ENCODE measurements around the gene RAB1B. TPM values are rescaled to one million over a fixed set of nuclear protein-coding genes. Genes with fewer than 3 reads are reported as not detected.

The RAB1B gene
- total RNA-seq, 1 donor from 2014 or later, result 120 TPM

DNA sequence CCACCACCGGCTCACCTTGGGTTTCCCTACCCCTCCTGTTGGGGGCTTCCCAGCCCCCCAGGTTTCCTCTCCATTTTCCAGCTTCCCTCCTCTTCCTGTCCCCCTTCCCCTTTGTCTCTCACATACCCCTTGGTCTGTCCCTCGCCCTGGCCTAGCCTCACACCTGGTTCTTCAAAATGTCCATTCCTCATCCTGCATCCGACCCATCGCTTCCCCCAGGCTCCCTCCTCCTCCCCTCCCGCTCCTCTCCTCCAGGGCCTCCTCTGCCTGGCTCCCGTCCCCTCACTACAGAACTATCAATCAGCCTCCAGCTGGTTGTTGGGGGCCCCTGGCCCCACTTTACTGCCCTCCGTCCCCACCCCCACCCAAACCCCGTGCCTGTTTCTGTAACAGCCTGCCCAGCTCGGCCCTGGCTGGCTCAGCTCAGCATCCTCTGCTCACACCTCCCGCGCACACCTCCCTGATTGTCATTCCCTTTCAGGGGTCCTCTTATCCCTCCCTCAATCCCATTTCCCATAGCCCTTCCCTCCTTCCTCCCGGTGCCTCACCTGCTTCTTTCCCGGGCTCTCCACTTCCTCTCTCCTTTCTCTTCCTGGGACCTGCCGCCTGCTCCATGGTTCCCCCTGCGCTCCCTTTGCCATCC lies 10.8 kb downstream of the RAB1B start:
- Mint-ChIP-seq H3K4me1 (ENCODE audit: low read depth, unreplicated experiment) (peaks cover 4% of the 10 kb centered on the region), H3K36me3 (ENCODE audit: low read depth, unreplicated experiment) (peaks cover 5% of the 10 kb centered on the region), H3K27ac (ENCODE audit: unreplicated experiment) (peak overlapping the region; percentile 81), H3K27me3 (ENCODE audit: low read depth, unreplicated experiment) (no peaks in the 10 kb centered on the region), H3K9me3 (ENCODE audit: unreplicated experiment) (no peaks in the 10 kb centered on the region), H3K4me3 (ENCODE audit: unreplicated experiment) (peak overlapping the region; percentile 67)
- Histone ChIP-seq H3K79me2 (ENCODE audit: insufficient read depth, low read length) (no peaks in the 10 kb centered on the region), H3K36me3 (ENCODE audit: insufficient read depth, low read length) (peaks cover 9% of the 10 kb centered on the region), H3K27ac (ENCODE audit: low read depth, low read length) (no peak overlapping the region), H2AFZ (ENCODE audit: low read depth, low read length) (no peak overlapping the region), H3K9me3 (ENCODE audit: insufficient read depth, low read depth, low read length) (no peaks in the 10 kb centered on the region), H4K20me1 (ENCODE audit: insufficient read depth, low read length) (peaks cover 66% of the 10 kb centered on the region), H3K9ac (ENCODE audit: low read length) (peak overlapping the region; percentile 27), H3K4me3 (ENCODE audit: insufficient read depth, low read depth, low read length) (no peak overlapping the region), H3K27me3 (ENCODE audit: insufficient read depth, low read length) (no peaks in the 10 kb centered on the region), H3K4me2 (ENCODE audit: low read length) (peak overlapping the region; percentile 84), H3K4me1 (ENCODE audit: insufficient read depth, low read length) (peaks cover 18% of the 10 kb centered on the region)
- no peak for TF ChIP-seq EZH2 (IDR thresholded peaks at IDR 0.05; ENCODE audit: insufficient read depth, low read length)
- TF ChIP-seq, protein P1, sequence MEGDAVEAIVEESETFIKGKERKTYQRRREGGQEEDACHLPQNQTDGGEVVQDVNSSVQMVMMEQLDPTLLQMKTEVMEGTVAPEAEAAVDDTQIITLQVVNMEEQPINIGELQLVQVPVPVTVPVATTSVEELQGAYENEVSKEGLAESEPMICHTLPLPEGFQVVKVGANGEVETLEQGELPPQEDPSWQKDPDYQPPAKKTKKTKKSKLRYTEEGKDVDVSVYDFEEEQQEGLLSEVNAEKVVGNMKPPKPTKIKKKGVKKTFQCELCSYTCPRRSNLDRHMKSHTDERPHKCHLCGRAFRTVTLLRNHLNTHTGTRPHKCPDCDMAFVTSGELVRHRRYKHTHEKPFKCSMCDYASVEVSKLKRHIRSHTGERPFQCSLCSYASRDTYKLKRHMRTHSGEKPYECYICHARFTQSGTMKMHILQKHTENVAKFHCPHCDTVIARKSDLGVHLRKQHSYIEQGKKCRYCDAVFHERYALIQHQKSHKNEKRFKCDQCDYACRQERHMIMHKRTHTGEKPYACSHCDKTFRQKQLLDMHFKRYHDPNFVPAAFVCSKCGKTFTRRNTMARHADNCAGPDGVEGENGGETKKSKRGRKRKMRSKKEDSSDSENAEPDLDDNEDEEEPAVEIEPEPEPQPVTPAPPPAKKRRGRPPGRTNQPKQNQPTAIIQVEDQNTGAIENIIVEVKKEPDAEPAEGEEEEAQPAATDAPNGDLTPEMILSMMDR (IDR thresholded peaks at IDR 0.05; ENCODE audit: insufficient read depth, low read depth, low read length), result no peak
- FAIRE-seq, result no peak
- DNase-seq (ENCODE audit: low read depth), result no peak

DNA sequence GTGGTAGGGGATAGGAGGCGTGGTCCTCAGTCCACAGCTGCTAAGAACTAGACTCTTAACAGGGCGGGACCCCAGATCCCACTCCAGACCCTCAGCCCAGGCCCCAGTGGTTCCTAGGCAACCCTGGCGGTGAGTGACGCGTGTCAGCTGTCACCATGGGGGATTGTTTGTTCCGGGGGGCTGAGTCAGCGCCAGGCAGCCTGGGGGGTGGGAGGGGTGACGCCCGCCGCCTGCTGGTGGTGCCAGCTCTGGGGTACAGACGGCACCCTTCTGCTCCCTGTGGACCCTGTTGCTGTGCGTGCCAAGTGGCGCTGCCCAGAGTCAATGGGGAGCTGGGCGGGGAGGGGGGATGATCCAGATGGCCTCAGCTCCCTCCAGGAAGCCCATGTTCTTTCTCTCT lies 12.0 kb downstream of the RAB1B start:
- peak overlapping the region; percentile 17 for H3K4me2 ChIP-seq (ENCODE audit: low read length)
- Mint-ChIP-seq H3K4me3 (ENCODE audit: unreplicated experiment) (no peak overlapping the region), H3K4me1 (ENCODE audit: low read depth, unreplicated experiment) (peaks cover 4% of the 10 kb centered on the region), H3K27ac (ENCODE audit: unreplicated experiment) (no peak overlapping the region), H3K36me3 (ENCODE audit: low read depth, unreplicated experiment) (peaks cover 2% of the 10 kb centered on the region), H3K27me3 (ENCODE audit: low read depth, unreplicated experiment) (no peaks in the 10 kb centered on the region), H3K9me3 (ENCODE audit: unreplicated experiment) (no peaks in the 10 kb centered on the region)
- no peaks in the 10 kb centered on the region for H3K36me3 ChIP-seq (ENCODE audit: insufficient read depth, low read length)
- TF ChIP-seq, protein P1 (IDR thresholded peaks at IDR 0.05; ENCODE audit: insufficient read depth, low read depth, low read length), result no peak
- H3K4me1 ChIP-seq (ENCODE audit: insufficient read depth, low read length), result peaks cover 18% of the 10 kb centered on the region
- FAIRE-seq (no peak), DNase-seq (ENCODE audit: low read depth) (no peak)
- peaks cover 9% of the 10 kb centered on the region for H3K79me2 ChIP-seq (ENCODE audit: insufficient read depth, low read length)
- no peaks in the 10 kb centered on the region for H3K27me3 ChIP-seq (ENCODE audit: insufficient read depth, low read length)
- H4K20me1 ChIP-seq (ENCODE audit: insufficient read depth, low read length), result peaks cover 67% of the 10 kb centered on the region
- H2AFZ ChIP-seq (ENCODE audit: low read depth, low read length), result no peak overlapping the region
- no peak overlapping the region for H3K4me3 ChIP-seq (ENCODE audit: insufficient read depth, low read depth, low read length)
- H3K9me3 ChIP-seq (ENCODE audit: insufficient read depth, low read depth, low read length), result no peaks in the 10 kb centered on the region
- H3K9ac ChIP-seq (ENCODE audit: low read length), result no peak overlapping the region
- H3K27ac ChIP-seq (ENCODE audit: low read depth, low read length), result no peak overlapping the region

DNA sequence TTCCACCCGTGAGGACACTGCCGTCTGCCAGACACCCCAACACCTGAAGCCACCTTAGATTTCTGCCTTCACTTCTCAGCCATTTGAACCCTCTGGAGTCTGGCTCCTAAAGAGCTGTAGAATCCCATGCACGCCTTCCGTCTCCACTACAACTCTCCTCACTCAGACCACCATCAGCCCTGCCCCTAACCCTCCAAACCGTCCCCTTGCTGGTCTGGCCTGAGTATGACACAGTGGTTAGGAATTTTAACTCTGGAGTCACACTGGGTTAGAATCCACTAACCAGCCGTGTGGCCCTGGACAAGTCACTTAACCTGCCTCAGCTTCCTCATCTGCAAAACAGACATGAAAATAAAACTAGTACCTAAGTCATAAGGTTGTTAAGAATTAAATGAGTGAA lies 12.6 kb downstream of the RAB1B start:
- Histone ChIP-seq H3K4me2 (ENCODE audit: low read length) (no peak overlapping the region), H4K20me1 (ENCODE audit: insufficient read depth, low read length) (peaks cover 70% of the 10 kb centered on the region), H3K9me3 (ENCODE audit: insufficient read depth, low read depth, low read length) (no peaks in the 10 kb centered on the region), H3K9ac (ENCODE audit: low read length) (no peak overlapping the region), H3K4me3 (ENCODE audit: insufficient read depth, low read depth, low read length) (no peak overlapping the region), H3K36me3 (ENCODE audit: insufficient read depth, low read length) (no peaks in the 10 kb centered on the region), H3K27ac (ENCODE audit: low read depth, low read length) (no peak overlapping the region), H3K4me1 (ENCODE audit: insufficient read depth, low read length) (peaks cover 18% of the 10 kb centered on the region), H3K27me3 (ENCODE audit: insufficient read depth, low read length) (no peaks in the 10 kb centered on the region), H3K79me2 (ENCODE audit: insufficient read depth, low read length) (peaks cover 15% of the 10 kb centered on the region), H2AFZ (ENCODE audit: low read depth, low read length) (no peak overlapping the region)
- peaks cover 5% of the 10 kb centered on the region for H3K36me3 Mint-ChIP-seq (ENCODE audit: low read depth, unreplicated experiment)
- TF ChIP-seq, protein P1 (IDR thresholded peaks at IDR 0.05; ENCODE audit: insufficient read depth, low read depth, low read length), result no peak
- TF ChIP-seq EZH2 (IDR thresholded peaks at IDR 0.05; ENCODE audit: insufficient read depth, low read length), result no peak
- H3K4me3 Mint-ChIP-seq (ENCODE audit: unreplicated experiment), result no peak overlapping the region
- H3K27ac Mint-ChIP-seq (ENCODE audit: unreplicated experiment), result peak overlapping the region; percentile 54
- no peak for FAIRE-seq
- H3K4me1 Mint-ChIP-seq (ENCODE audit: low read depth, unreplicated experiment), result peaks cover 7% of the 10 kb centered on the region
- no peaks in the 10 kb centered on the region for H3K27me3 Mint-ChIP-seq (ENCODE audit: low read depth, unreplicated experiment)
- no peaks in the 10 kb centered on the region for H3K9me3 Mint-ChIP-seq (ENCODE audit: unreplicated experiment)
- DNase-seq (ENCODE audit: low read depth), result no peak

Measured in astrocyte (in vitro differentiated cells and primary cell).